Endothelial cell of umbilical vein (primary cell): ENCODE data around the gene CDX1. TPM values are rescaled to one million over a fixed set of nuclear protein-coding genes. Genes with fewer than 3 reads are reported as not detected.

Experiments
- BruUV-seq: library from RNA; stranded (reverse); fragments of 400-500 nt; replicated peaks from 2 replicates; lab custom pipeline; 2021; lab: Mats Ljungman, UMichigan
- CTCF ChIA-PET: fragments of 300-600, 350-600 bp; sonication (Branson Sonifier 250); formaldehyde crosslinking; loops from one replicate; lab custom pipeline; 2021; ENCODE audit warnings: antibody characterized with exemption, inconsistent platforms; lab: Charles Lee
- POLR2A ChIA-PET: fragments of 300-600, 350-600 bp; sonication (Branson Sonifier 250); formaldehyde crosslinking; loops from one replicate; lab custom pipeline; 2021; ENCODE audit warnings: antibody characterized with exemption, inconsistent platforms; lab: Charles Lee
- DNase-seq: peaks from one replicate; pipeline ENCODE4 v3.0.0-alpha.2; 2011; ENCODE audit warnings: low read depth, low spot score
- FAIRE-seq: peaks from 2 replicates; lab custom pipeline; 2011; peaks lifted over from hg19 to GRCh38; lab: Jason Lieb, UNC
- H2AFZ ChIP-seq: 2 replicates; pipeline ENCODE4 v1.6.0; 2012; ENCODE audit warnings: low read depth, low read length, control low read depth, inconsistent platforms
- H3K27ac ChIP-seq: 2 replicates; pipeline ENCODE4 v1.5.1; 2011; ENCODE audit warnings: low read depth, mild to moderate bottlenecking, control low read depth, low read length, moderate library complexity; ENCODE audit not compliant: insufficient read depth
- H3K27me3 ChIP-seq, 2 experiments: 2 replicates each; pipeline versions ENCODE4 v1.6.0 to v1.6.1; 2011; ENCODE audit warnings: low read length in 2 of 2, mixed read lengths in 1 of 2; ENCODE audit not compliant: control insufficient read depth in 2 of 2, insufficient read depth in 2 of 2
- H3K36me3 ChIP-seq, 2 experiments: 2 replicates in 1 of 2; 3 replicates in 1 of 2; pipeline ENCODE4 v1.5.1; 2011; ENCODE audit warnings: low read length in 2 of 2, mild to moderate bottlenecking in 1 of 2, moderate library complexity in 1 of 2; ENCODE audit not compliant: control insufficient read depth in 2 of 2, insufficient read depth in 2 of 2; ENCODE audit errors: extremely low read depth in 1 of 2
- H3K4me1 ChIP-seq: 3 replicates; pipeline ENCODE4 v1.5.1; 2011; ENCODE audit warnings: mild to moderate bottlenecking, low read length; ENCODE audit not compliant: control insufficient read depth, insufficient read depth; ENCODE audit errors: extremely low read depth
- H3K4me2 ChIP-seq: 2 replicates; pipeline ENCODE4 v1.6.1; 2011; ENCODE audit warnings: low read length, control low read depth, mixed read lengths; ENCODE audit not compliant: insufficient read depth
- H3K4me3 ChIP-seq, 3 experiments: fragments of 200-600 bp in 1 of 3; sonication (generic), shearing (Covaris generic) in 1 of 3; replicated peaks in 1 of 3; 2 replicates each; pipeline ENCODE4 v1.5.1; 2011 to 2016; ENCODE audit warnings: control low read depth in 3 of 3, low read length in 3 of 3, mild to moderate bottlenecking in 2 of 3, inconsistent platforms in 1 of 3, low read depth in 1 of 3, moderate library complexity in 1 of 3; ENCODE audit not compliant: insufficient read depth in 1 of 3
- H3K79me2 ChIP-seq: 2 replicates; pipeline ENCODE4 v1.6.0; 2012; ENCODE audit warnings: low read length, inconsistent platforms; ENCODE audit not compliant: control insufficient read depth, insufficient read depth
- H3K9ac ChIP-seq: replicated peaks from 2 replicates; pipeline ENCODE3; 2011; ENCODE audit warnings: low read length, control low read depth; ENCODE audit not compliant: insufficient read depth; ENCODE audit errors: extremely low read depth
- H3K9me1 ChIP-seq: replicated peaks from 3 replicates; pipeline ENCODE4 v1.6.0; 2011; ENCODE audit warnings: mild to moderate bottlenecking, low read length; ENCODE audit not compliant: control insufficient read depth, insufficient read depth; ENCODE audit errors: extremely low read depth
- H3K9me3 ChIP-seq: replicated peaks from 2 replicates; pipeline ENCODE4 v1.5.1; 2012; ENCODE audit warnings: low read length, inconsistent platforms; ENCODE audit not compliant: control insufficient read depth, insufficient read depth
- H4K20me1 ChIP-seq: replicated peaks from 2 replicates; pipeline ENCODE3; 2011; ENCODE audit warnings: mild to moderate bottlenecking, low read length; ENCODE audit not compliant: control insufficient read depth, insufficient read depth; ENCODE audit errors: extremely low read depth
- EZH2 ChIP-seq: IDR thresholded peaks from 2 replicates; pipeline ENCODE4 v1.6.1; 2012; ENCODE audit warnings: borderline replicate concordance, low read depth, mild to moderate bottlenecking, moderate library complexity, low read length, inconsistent platforms; ENCODE audit not compliant: severe bottlenecking
- FOS ChIP-seq: IDR thresholded peaks from 2 replicates; pipeline ENCODE4 v1.6.1; 2011; ENCODE audit warnings: mild to moderate bottlenecking, low read length, moderate library complexity, borderline replicate concordance; ENCODE audit not compliant: insufficient read depth
- GATA2 ChIP-seq: IDR thresholded peaks from 2 replicates; pipeline ENCODE4 v1.7.0; 2011; ENCODE audit warnings: low read depth, mild to moderate bottlenecking, moderate library complexity, mixed read lengths, low read length; ENCODE audit not compliant: insufficient read length, insufficient read depth
- JUN ChIP-seq: IDR thresholded peaks from 2 replicates; pipeline ENCODE4 v1.6.1; 2011; ENCODE audit warnings: borderline replicate concordance, low read depth; ENCODE audit not compliant: insufficient read length, insufficient read depth
- MYC ChIP-seq: IDR thresholded peaks from one replicate; pipeline ENCODE4 v1.6.1; 2011; ENCODE audit warnings: mild to moderate bottlenecking, low read depth, low read length
- POLR2A ChIP-seq: IDR thresholded peaks from 2 replicates; pipeline ENCODE4 v1.6.1; 2012; ENCODE audit warnings: low read depth, mild to moderate bottlenecking, control low read depth, low read length
- POLR2AphosphoS5 ChIP-seq: IDR thresholded peaks from 2 replicates; pipeline ENCODE4 v1.6.1; 2012; ENCODE audit warnings: low read depth, mild to moderate bottlenecking, control low read depth, low read length, moderate library complexity; ENCODE audit not compliant: insufficient read depth
- dilution Hi-C: fragments of 300-500 bp; cut with MboI; formaldehyde crosslinking; loops from one replicate; pipeline ENCODE4 v1.15.0; 2019; ENCODE audit warnings: low sequenced_read_pairs; ENCODE audit not compliant: extremely low pct_ligation_motif_present
- intact Hi-C: fragments of 100-400 bp; cut with micrococcal nuclease; formaldehyde crosslinking; loops from one replicate; pipeline ENCODE4 v1.10.0; 2022
- polyA plus RNA-seq, 4 experiments: library from polyadenylated mRNA; depleted of rRNA in 3 of 4; stranded (reverse) in 3 of 4; unstranded in 1 of 4; fragments of >200 nt; gene quantifications; 2 replicates each; pipeline versions ENCODE4 v1.2.1 to v1.2.3, GENCODE V29; 2011 to 2012; ENCODE audit warnings: missing spikeins in 1 of 4
- total RNA-seq: library from RNA; stranded (reverse); gene quantifications from 2 replicates; pipeline ENCODE4 v1.2.3, GENCODE V29; 2021
- TF ChIP-seq, protein P1 (sequence below), 2 donors: IDR thresholded peaks; 1 replicate in 1 of 2; 2 replicates in 1 of 2; pipeline ENCODE4 v1.5.1; 2011; ENCODE audit warnings: low read length in 2 of 2, mild to moderate bottlenecking in 2 of 2, moderate library complexity in 2 of 2, control low read depth in 1 of 2, inconsistent platforms in 1 of 2, low read depth in 1 of 2; ENCODE audit not compliant: insufficient read depth in 1 of 2; ENCODE audit errors: extremely low read depth in 1 of 2
- TF ChIP-seq, protein P2 (sequence below): IDR thresholded peaks from 2 replicates; pipeline ENCODE4 v1.6.1; 2011; ENCODE audit not compliant: insufficient read depth, insufficient read length

The CDX1 gene
- total and polyA plus RNA-seq, 2 donors (not counting 3 experiments of a cell fraction or from before 2014, with no cell fraction given), result not detected

DNA sequence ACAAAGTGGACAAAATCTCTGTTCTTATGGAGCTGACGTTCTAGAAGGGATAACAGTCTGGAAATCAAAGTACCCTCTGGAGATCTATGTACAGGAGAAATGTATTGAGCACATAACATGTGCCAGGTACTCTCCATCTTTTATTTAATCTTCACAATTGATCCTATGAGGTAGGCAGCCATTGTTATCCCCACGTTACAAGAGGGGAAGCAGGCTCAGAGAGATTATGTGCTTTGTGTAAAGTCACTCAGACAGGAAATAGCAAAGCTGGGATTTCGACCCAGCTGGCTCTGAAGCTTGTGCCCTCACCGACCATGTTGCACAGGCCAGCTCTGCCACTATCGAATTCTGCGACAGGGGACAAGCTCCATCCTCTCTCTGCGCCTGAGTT lies 32.4 kb upstream of the CDX1 start:
- no peaks in the 10 kb centered on the region for H3K9me3 ChIP-seq
- no peaks in the 10 kb centered on the region for H4K20me1 ChIP-seq
- H3K4me1 ChIP-seq, result peaks cover 26% of the 10 kb centered on the region
- ChIA-PET POLR2A (no interaction called here), CTCF (interaction anchor here (1.2 to 3.0 kb wide), 3 partner anchors 41 to 302 kb away, joined by 3 to 18 read pairs (median 7); no protein-coding TSS in a partner anchor)
- intact Hi-C loops, result loop anchor here (5.0 kb wide), 1 partner anchor 132 kb away; the partner anchor contains the start of genes HMGXB3 and TIGD6
- peaks cover 0 to 6% of the 10 kb centered on the region in 2 experiments for H3K27me3 ChIP-seq
- no peaks in the 10 kb centered on the region for H3K9me1 ChIP-seq
- dilution Hi-C loops, result no loop called here
- FAIRE-seq, result no peak
- H2AFZ ChIP-seq, result no peak overlapping the region
- H3K79me2 ChIP-seq, result no peaks in the 10 kb centered on the region
- H3K27ac ChIP-seq, result no peak overlapping the region
- TF ChIP-seq GATA2, result no peak
- TF ChIP-seq MYC, result no peak
- no peak for TF ChIP-seq FOS
- TF ChIP-seq, protein P1, sequence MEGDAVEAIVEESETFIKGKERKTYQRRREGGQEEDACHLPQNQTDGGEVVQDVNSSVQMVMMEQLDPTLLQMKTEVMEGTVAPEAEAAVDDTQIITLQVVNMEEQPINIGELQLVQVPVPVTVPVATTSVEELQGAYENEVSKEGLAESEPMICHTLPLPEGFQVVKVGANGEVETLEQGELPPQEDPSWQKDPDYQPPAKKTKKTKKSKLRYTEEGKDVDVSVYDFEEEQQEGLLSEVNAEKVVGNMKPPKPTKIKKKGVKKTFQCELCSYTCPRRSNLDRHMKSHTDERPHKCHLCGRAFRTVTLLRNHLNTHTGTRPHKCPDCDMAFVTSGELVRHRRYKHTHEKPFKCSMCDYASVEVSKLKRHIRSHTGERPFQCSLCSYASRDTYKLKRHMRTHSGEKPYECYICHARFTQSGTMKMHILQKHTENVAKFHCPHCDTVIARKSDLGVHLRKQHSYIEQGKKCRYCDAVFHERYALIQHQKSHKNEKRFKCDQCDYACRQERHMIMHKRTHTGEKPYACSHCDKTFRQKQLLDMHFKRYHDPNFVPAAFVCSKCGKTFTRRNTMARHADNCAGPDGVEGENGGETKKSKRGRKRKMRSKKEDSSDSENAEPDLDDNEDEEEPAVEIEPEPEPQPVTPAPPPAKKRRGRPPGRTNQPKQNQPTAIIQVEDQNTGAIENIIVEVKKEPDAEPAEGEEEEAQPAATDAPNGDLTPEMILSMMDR (IDR thresholded peaks at IDR 0.05; ENCODE audit: extremely low read depth in 1 of 2, insufficient read depth in 1 of 2, low read depth in 1 of 2, low read length in 2 of 2), result no peak
- no peak for TF ChIP-seq POLR2A
- TF ChIP-seq POLR2AphosphoS5, result no peak
- no peak for TF ChIP-seq JUN
- no peak for TF ChIP-seq EZH2
- TF ChIP-seq, protein P2, sequence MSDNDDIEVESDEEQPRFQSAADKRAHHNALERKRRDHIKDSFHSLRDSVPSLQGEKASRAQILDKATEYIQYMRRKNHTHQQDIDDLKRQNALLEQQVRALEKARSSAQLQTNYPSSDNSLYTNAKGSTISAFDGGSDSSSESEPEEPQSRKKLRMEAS, result no peak
- no TSS peak for BruUV-seq
- H3K9ac ChIP-seq, result no peak overlapping the region
- DNase-seq, result peak; percentile 39
- H3K36me3 ChIP-seq, result no peaks in the 10 kb centered on the region
- H3K4me3 ChIP-seq, result no peak overlapping the region
- H3K4me2 ChIP-seq, result no peak overlapping the region
